Keratinocyte (primary cell): ENCODE measurements around the gene MTOR. TPM values are rescaled to one million over a fixed set of nuclear protein-coding genes. Genes with fewer than 3 reads are reported as not detected.

Experiments used
- DNase-seq: peaks from one replicate; pipeline ENCODE4 v3.0.0-alpha.2; 2011; ENCODE audit warnings: low read depth, missing footprints, low spot score
- FAIRE-seq: peaks from 2 replicates; lab custom pipeline; 2011; peaks lifted over from hg19 to GRCh38; lab: Jason Lieb, UNC
- H2AFZ ChIP-seq: 2 replicates; pipeline ENCODE4 v1.6.0; 2012; ENCODE audit warnings: low read length, control low read depth, inconsistent platforms; ENCODE audit not compliant: control insufficient read depth
- H3K27ac ChIP-seq: 2 replicates; pipeline ENCODE4 v1.5.1; 2011; ENCODE audit warnings: low read length; ENCODE audit not compliant: control insufficient read depth, insufficient read depth
- H3K27me3 ChIP-seq: 3 replicates; pipeline ENCODE4 v1.6.0; 2011; ENCODE audit warnings: low read length; ENCODE audit not compliant: control insufficient read depth, insufficient read depth; ENCODE audit errors: extremely low read depth
- H3K36me3 ChIP-seq, 2 experiments: 2 replicates in 1 of 2; 3 replicates in 1 of 2; pipeline ENCODE4 v1.5.1; 2011; ENCODE audit warnings: low read length in 2 of 2, mild to moderate bottlenecking in 1 of 2; ENCODE audit not compliant: control insufficient read depth in 2 of 2, insufficient read depth in 2 of 2; ENCODE audit errors: extremely low read depth in 1 of 2
- H3K4me1 ChIP-seq: 3 replicates; pipeline ENCODE4 v1.5.1; 2011; ENCODE audit warnings: low read length; ENCODE audit not compliant: control insufficient read depth, insufficient read depth; ENCODE audit errors: extremely low read depth
- H3K4me2 ChIP-seq: 3 replicates; pipeline ENCODE4 v1.6.0; 2011; ENCODE audit warnings: low read depth, low read length; ENCODE audit not compliant: control insufficient read depth, insufficient read depth; ENCODE audit errors: extremely low read depth
- H3K4me3 ChIP-seq, 3 experiments: fragments of 200-600 bp in 1 of 3; sonication (generic) in 1 of 3; 2 replicates in 2 of 3; 3 replicates in 1 of 3; pipeline ENCODE4 v1.5.1; 2011 to 2016; ENCODE audit warnings: low read length in 3 of 3, mild to moderate bottlenecking in 3 of 3, control low read depth in 2 of 3, inconsistent platforms in 1 of 3, low read depth in 1 of 3, mixed read lengths in 1 of 3, mixed run types in 1 of 3, moderate library complexity in 1 of 3; ENCODE audit not compliant: control insufficient read depth in 2 of 3, insufficient read depth in 2 of 3; ENCODE audit errors: extremely low read depth in 1 of 3
- H3K79me2 ChIP-seq: 2 replicates; pipeline ENCODE4 v1.6.0; 2012; ENCODE audit warnings: low read length; ENCODE audit not compliant: control insufficient read depth, insufficient read depth
- H3K9ac ChIP-seq: 3 replicates; pipeline ENCODE4 v1.6.0; 2011; ENCODE audit warnings: low read length; ENCODE audit not compliant: control insufficient read depth, insufficient read depth; ENCODE audit errors: extremely low read depth
- H3K9me1 ChIP-seq: 3 replicates; pipeline ENCODE4 v1.6.0; 2011; ENCODE audit warnings: low read length; ENCODE audit not compliant: control insufficient read depth, insufficient read depth; ENCODE audit errors: extremely low read depth
- H3K9me3 ChIP-seq: 2 replicates; pipeline ENCODE4 v1.5.1; 2012; ENCODE audit warnings: low read depth, low read length; ENCODE audit not compliant: control insufficient read depth
- H4K20me1 ChIP-seq: 3 replicates; pipeline ENCODE4 v1.6.0; 2011; ENCODE audit warnings: low read length; ENCODE audit not compliant: control insufficient read depth, insufficient read depth; ENCODE audit errors: extremely low read depth
- EZH2 ChIP-seq: IDR thresholded peaks from one replicate; pipeline ENCODE4 v1.6.1; 2012; ENCODE audit warnings: inconsistent platforms, mild to moderate bottlenecking, low read length, moderate library complexity
- dilution Hi-C: fragments of 300-500 bp; cut with MboI; formaldehyde crosslinking; loops from one replicate; pipeline ENCODE4 v1.7.0; 2020; ENCODE audit warnings: low sequenced_read_pairs; ENCODE audit not compliant: extremely low pct_ligation_motif_present
- polyA plus RNA-seq, 5 experiments: library from polyadenylated mRNA; depleted of rRNA in 3 of 5; stranded (reverse) in 3 of 5; stranded (forward) in 1 of 5; unstranded in 1 of 5; fragments of >200 nt; gene quantifications; 1 replicate in 1 of 5; 2 replicates in 3 of 5; 3 replicates in 1 of 5; pipeline versions ENCODE4 v1.2.1 to v1.2.3, GENCODE V29; 2011 to 2012; ENCODE audit warnings: missing spikeins in 2 of 5, low read depth in 1 of 5, low replicate concordance in 1 of 5
- TF ChIP-seq, protein P1 (sequence below), 3 experiments: IDR thresholded peaks in 1 of 3; conservative IDR thresholded peaks in 1 of 3; optimal IDR thresholded peaks in 1 of 3; 2 replicates in 2 of 3; 3 replicates in 1 of 3; pipeline versions ENCODE3 to v1.5.1; 2011; ENCODE audit warnings: low read length in 3 of 3, mild to moderate bottlenecking in 3 of 3, moderate library complexity in 2 of 3, control low read depth in 1 of 3, inconsistent platforms in 1 of 3; ENCODE audit not compliant: insufficient read depth in 2 of 3; ENCODE audit errors: extremely low read depth in 1 of 3

MTOR gene
- polyA plus RNA-seq, 1 donor (not counting 4 experiments of a cell fraction or from before 2014, with no cell fraction given) = 31.5 TPM

DNA sequence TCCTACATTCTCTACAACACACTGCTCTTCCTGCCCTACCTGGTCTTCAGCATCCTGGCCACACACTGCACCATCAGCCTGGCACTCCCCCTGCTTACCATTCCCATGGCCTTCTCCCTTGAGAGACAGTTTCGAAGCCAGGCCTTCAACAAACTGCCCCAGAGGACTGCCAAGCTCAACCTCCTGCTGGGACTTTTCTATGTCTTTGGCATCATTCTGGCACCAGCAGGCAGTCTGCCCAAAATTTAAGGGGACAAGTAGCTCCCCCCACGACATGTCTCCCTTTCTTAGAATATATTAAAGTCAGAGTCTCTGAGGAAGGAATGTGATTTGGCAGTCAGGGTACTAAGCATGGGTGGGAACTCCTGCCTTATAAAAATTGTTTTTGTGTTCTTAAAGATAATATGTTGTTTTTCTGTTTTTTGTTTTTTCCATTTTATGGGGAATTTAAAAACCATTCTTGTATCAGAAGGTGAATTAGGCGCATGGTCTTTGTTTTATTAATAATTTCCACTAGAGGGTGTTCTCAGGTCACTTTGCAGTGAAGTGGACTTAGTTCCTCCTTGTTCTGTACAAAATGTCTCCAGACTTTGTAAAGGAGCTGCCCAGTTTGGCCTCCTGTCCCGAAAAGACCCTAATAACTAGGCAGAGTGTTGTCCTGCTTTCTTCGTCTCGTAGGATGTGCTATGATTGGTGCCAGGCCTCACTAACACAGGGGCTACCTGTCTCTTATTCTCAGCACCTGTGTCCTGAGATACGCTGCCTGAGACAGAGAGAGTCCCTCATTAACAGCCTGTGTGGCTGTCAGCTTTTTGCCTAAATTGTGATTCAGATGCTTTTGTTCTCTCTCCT lies 23.8 kb upstream of the MTOR start:
- H4K20me1 ChIP-seq = peaks cover 13% of the 10 kb centered on the region
- no peak for DNase-seq
- no peak overlapping the region for H3K4me2 ChIP-seq
- TF ChIP-seq, protein P1, sequence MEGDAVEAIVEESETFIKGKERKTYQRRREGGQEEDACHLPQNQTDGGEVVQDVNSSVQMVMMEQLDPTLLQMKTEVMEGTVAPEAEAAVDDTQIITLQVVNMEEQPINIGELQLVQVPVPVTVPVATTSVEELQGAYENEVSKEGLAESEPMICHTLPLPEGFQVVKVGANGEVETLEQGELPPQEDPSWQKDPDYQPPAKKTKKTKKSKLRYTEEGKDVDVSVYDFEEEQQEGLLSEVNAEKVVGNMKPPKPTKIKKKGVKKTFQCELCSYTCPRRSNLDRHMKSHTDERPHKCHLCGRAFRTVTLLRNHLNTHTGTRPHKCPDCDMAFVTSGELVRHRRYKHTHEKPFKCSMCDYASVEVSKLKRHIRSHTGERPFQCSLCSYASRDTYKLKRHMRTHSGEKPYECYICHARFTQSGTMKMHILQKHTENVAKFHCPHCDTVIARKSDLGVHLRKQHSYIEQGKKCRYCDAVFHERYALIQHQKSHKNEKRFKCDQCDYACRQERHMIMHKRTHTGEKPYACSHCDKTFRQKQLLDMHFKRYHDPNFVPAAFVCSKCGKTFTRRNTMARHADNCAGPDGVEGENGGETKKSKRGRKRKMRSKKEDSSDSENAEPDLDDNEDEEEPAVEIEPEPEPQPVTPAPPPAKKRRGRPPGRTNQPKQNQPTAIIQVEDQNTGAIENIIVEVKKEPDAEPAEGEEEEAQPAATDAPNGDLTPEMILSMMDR (optimal IDR thresholded peaks at IDR 0.05 in 1 of 3, IDR thresholded peaks at IDR 0.05 in 1 of 3, conservative IDR thresholded peaks at IDR 0.05 in 1 of 3; ENCODE audit: extremely low read depth in 1 of 3, insufficient read depth in 2 of 3, low read length in 3 of 3) = peak in 2 of 3 experiments; percentile 27 to 40
- TF ChIP-seq EZH2 = no peak
- no peak overlapping the region for H3K9ac ChIP-seq
- peaks cover 5% of the 10 kb centered on the region for H3K79me2 ChIP-seq
- peaks cover 10 to 18% of the 10 kb centered on the region in 2 experiments for H3K36me3 ChIP-seq
- H3K27ac ChIP-seq = no peak overlapping the region
- dilution Hi-C loops = no loop called here
- H3K27me3 ChIP-seq = no peaks in the 10 kb centered on the region
- H3K9me1 ChIP-seq = no peaks in the 10 kb centered on the region
- no peaks in the 10 kb centered on the region for H3K9me3 ChIP-seq
- H2AFZ ChIP-seq = no peak overlapping the region
- peak; percentile 41 for FAIRE-seq
- H3K4me1 ChIP-seq = no peaks in the 10 kb centered on the region
- H3K4me3 ChIP-seq = no peak overlapping the region

DNA sequence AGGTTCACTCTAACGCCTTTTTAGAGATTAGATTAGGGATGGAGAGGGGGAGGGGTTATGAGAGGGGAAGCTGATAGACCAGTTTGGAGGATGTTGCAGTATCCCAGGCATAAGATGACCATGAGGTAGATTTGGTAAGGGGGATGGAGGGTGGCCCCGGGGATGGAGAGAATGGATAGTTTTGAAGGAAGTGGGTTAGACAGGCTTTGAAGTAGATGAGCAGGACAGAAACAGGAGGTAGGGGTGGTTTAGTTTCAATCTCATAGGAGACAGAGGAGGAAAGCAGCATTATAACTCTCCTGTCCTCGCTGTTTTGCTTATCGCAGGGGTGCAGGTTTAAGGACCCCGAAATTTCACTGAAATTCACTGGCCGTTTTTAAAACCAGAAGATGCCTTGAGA lies 22.4 kb upstream of the MTOR start:
- no peak for TF ChIP-seq EZH2
- TF ChIP-seq, protein P1 (optimal IDR thresholded peaks at IDR 0.05 in 1 of 3, IDR thresholded peaks at IDR 0.05 in 1 of 3, conservative IDR thresholded peaks at IDR 0.05 in 1 of 3; ENCODE audit: extremely low read depth in 1 of 3, insufficient read depth in 2 of 3, low read length in 3 of 3) = no peak
- Histone ChIP-seq H3K27ac (no peak overlapping the region), H3K4me3 (no peak overlapping the region), H3K9me3 (no peaks in the 10 kb centered on the region), H3K9ac (no peak overlapping the region), H3K4me1 (no peaks in the 10 kb centered on the region), H3K4me2 (no peak overlapping the region), H3K27me3 (no peaks in the 10 kb centered on the region), H4K20me1 (peaks cover 13% of the 10 kb centered on the region), H3K79me2 (peaks cover 5% of the 10 kb centered on the region), H3K9me1 (no peaks in the 10 kb centered on the region), H2AFZ (no peak overlapping the region), H3K36me3 (peaks cover 8 to 18% of the 10 kb centered on the region in 2 experiments)
- DNase-seq = no peak
- dilution Hi-C loops = no loop called here
- FAIRE-seq = no peak
